Activated gamma-delta T cell treated with Interleukin-2 at 50 U/mL for 16 hours (primary cell): ENCODE measurements around the gene PDE6B.

Experiments
- DNase-seq: peaks from one replicate; pipeline ENCODE4 v3.0.0-alpha.2; 2020

Gene PDE6B

GRCh38 chr4:708631-708933 is 83.2 kb downstream of the PDE6B start:
- no peak for DNase-seq

DNA sequence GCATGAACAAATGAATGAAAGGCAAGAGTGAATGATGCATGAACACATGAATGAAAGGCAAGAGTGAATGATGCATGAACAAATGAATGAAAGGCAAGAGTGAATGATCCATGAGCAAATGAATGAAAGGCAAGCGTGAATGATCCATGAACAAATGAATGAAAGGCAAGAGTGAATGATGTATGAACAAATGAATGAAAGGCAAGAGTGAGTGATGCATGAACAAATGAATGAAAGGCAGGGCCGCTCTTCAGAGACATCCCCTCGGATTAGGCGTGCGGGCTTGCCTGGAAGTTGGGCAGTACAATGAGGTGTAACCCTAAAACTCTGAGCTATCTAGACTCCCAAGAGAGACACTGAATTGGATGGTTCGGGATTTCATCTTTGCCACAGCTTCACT is 84.0 kb downstream of the PDE6B start:
- DNase-seq: no peak

DNA sequence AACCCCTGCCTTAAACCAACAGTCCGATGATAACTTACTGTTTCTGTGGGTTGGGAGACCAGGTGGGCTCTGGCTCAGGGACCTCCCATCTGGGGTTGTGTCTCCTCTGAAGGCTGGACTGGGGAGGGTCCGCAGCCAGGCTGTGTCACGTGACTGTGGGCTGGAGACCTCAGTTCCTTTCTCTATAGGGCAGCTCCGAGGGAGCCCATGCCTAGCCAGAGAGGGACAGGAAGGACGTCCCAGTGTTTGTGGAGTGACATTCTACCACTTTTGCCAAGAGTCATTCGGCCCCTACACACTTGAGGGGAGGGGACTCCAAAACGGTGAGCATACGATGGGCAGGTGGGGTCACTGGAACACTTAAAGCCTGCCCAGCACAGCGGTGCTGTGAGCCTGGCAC is 84.7 kb downstream of the PDE6B start:
- no peak for DNase-seq

- no peak for DNase-seq
These were observed 85.5 kb downstream of the PDE6B start for GRCh38 chr4:710916-711315.

- no peak for DNase-seq
These were observed 86.7 kb downstream of the PDE6B start for GRCh38 chr4:712093-712492.

- DNase-seq: no peak
These were observed 87.7 kb downstream of the PDE6B start for GRCh38 chr4:712916-713632.

- DNase-seq: no peak
These were observed 88.7 kb downstream of the PDE6B start for GRCh38 chr4:714087-714486.

GRCh38 chr4:717601-718320 is 92.4 kb downstream of the PDE6B start:
- no peak for DNase-seq

GRCh38 chr4:718460-718859 is 93.1 kb downstream of the PDE6B start:
- no peak for DNase-seq
